Tibial nerve (tissue), 4 donors: ENCODE measurements around the gene KDM2A. TPM values are rescaled to one million over a fixed set of nuclear protein-coding genes. Genes with fewer than 3 reads are reported as not detected.

Experiments
- DNase-seq, 2 donors: peaks; one replicate each; pipeline ENCODE4 v3.0.0-alpha.2; 2019; ENCODE audit warnings: low spot score in 2 of 2
- H3K27ac ChIP-seq, 4 donors: fragments of 200-600 bp; sonication (generic) in 3 of 4; one replicate each; pipeline ENCODE4 v1.5.1; 2017 to 2019; ENCODE audit warnings: mild to moderate bottlenecking in 1 of 4
- H3K27me3 ChIP-seq, 2 donors: fragments of 200-600 bp; sonication (generic) in 1 of 2; one replicate each; pipeline versions ENCODE4 v1.5.1 to v1.6.0; 2017 to 2019
- H3K36me3 ChIP-seq, 3 donors: fragments of 200-600 bp; sonication (generic); one replicate each; pipeline ENCODE4 v1.5.1; 2018 to 2019
- H3K4me1 ChIP-seq, 4 donors: fragments of 200-600 bp; sonication (generic) in 3 of 4; one replicate each; pipeline ENCODE4 v1.5.1; 2017 to 2019
- H3K4me3 ChIP-seq, 4 donors: fragments of 200-600 bp; sonication (generic) in 3 of 4; one replicate each; pipeline ENCODE4 v1.5.1; 2017 to 2019; ENCODE audit warnings: mild to moderate bottlenecking in 1 of 4, moderate library complexity in 1 of 4
- H3K9me3 ChIP-seq, 4 donors: fragments of 200-600 bp; sonication (generic) in 3 of 4; one replicate each; pipeline ENCODE4 v1.5.1; 2017 to 2019
- EP300 ChIP-seq, 2 donors: sonication (generic); formaldehyde crosslinking; IDR thresholded peaks; one replicate each; pipeline ENCODE4 v1.6.1; 2017; ENCODE audit warnings: antibody characterized with exemption in 2 of 2, mild to moderate bottlenecking in 1 of 2
- POLR2A ChIP-seq, 2 donors: fragments of 450-650 bp; IDR thresholded peaks; one replicate each; pipeline ENCODE4 v1.6.1; 2017; ENCODE audit warnings: antibody characterized with exemption in 2 of 2, mild to moderate bottlenecking in 2 of 2, moderate library complexity in 2 of 2
- WGBS, 2 donors: methylation state at CpG; one replicate each; pipeline ENCODE4 v1.1.5; 2018; 5-methylcytosine and 5-hydroxymethylcytosine counted together
- total RNA-seq, 4 donors: library from RNA; depleted of rRNA; stranded (reverse); fragments of >200 nt; gene quantifications; one replicate each; pipeline ENCODE4 v1.1.0, GENCODE V29; 2016
- TF ChIP-seq, protein P1 (sequence below), 5 experiments: fragments of 200-600 bp in 3 of 5; fragments of 450-650 bp in 2 of 5; sonication (generic) in 3 of 5; IDR thresholded peaks; one replicate each; pipeline ENCODE4 v1.5.1; 2016 to 2019; ENCODE audit warnings: antibody characterized with exemption in 5 of 5, mild to moderate bottlenecking in 3 of 5, moderate library complexity in 2 of 5

The KDM2A gene
- total RNA-seq, 4 donors from 2014 or later = 40.9 to 106 (median 67.4) TPM

- Histone ChIP-seq H3K9me3 (no peaks in the 10 kb centered on the region), H3K4me3 (peak overlapping the region in 1 of 4 donors; percentile 31), H3K27me3 (no peaks in the 10 kb centered on the region), H3K4me1 (peaks cover 5 to 74% (median 56%) of the 10 kb centered on the region in 4 donors), H3K27ac (peak overlapping the region; percentile 77 to 89 (median 84)), H3K36me3 (peaks cover 0 to 4% (median 0%) of the 10 kb centered on the region in 3 donors)
- no peak for TF ChIP-seq EP300 (IDR thresholded peaks at IDR 0.05)
- TF ChIP-seq, protein P1, sequence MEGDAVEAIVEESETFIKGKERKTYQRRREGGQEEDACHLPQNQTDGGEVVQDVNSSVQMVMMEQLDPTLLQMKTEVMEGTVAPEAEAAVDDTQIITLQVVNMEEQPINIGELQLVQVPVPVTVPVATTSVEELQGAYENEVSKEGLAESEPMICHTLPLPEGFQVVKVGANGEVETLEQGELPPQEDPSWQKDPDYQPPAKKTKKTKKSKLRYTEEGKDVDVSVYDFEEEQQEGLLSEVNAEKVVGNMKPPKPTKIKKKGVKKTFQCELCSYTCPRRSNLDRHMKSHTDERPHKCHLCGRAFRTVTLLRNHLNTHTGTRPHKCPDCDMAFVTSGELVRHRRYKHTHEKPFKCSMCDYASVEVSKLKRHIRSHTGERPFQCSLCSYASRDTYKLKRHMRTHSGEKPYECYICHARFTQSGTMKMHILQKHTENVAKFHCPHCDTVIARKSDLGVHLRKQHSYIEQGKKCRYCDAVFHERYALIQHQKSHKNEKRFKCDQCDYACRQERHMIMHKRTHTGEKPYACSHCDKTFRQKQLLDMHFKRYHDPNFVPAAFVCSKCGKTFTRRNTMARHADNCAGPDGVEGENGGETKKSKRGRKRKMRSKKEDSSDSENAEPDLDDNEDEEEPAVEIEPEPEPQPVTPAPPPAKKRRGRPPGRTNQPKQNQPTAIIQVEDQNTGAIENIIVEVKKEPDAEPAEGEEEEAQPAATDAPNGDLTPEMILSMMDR (IDR thresholded peaks at IDR 0.05) = peak; percentile 69 to 98 (median 87)
- WGBS, 2 donors = 11 to 23% methylated on average over 29 to 54 of the region's 54 CpGs
- peak; percentile 59 to 69 for DNase-seq
These were observed 146.8 kb downstream of the KDM2A start for GRCh38 chr11:67265633-67266448.

DNA sequence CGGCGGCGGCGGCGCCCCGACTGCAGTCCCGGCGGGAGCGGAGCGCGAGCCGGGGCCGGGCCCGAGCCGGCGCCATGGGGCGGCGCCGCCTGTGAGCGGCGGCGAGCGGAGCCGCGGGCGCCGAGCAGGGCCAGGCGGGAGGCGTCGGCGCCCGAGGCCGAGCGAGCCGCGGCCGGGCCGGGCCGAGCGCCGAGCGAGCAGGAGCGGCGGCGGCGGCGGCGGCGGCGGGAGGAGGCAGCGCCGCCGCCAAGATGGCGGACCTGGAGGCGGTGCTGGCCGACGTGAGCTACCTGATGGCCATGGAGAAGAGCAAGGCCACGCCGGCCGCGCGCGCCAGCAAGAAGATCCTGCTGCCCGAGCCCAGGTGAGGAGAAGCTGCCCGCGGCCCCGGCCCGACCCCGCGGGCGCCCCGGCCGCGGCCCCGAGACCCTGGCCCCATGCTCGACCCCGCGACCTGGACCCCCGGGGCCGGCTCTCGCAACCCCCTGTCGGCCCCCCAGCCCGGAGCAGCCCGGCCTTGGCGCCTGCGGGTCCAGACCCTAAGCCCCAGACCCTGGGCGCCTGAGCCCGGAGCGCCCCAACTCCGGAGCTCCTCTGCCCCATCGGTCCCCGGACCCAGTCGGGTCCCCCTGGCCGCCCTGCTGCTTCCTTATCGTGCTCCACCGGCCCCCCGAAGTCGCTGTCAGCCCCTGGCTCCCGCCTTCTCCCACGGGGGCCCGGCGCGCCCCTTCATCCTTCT lies 147.6 kb downstream of the KDM2A start, which contains the start of gene GRK2:
Gene GRK2, plus strand, starts transcription at position 25 of the 739 bp plus-strand sequence. Its CDS starts 227 bp downstream, at position 252.
- H3K4me3 ChIP-seq = peak within 1 kb of the TSS; percentile 76 to 99 (median 93)
- peak within 1 kb of the TSS; percentile 85 to 98 (median 94) for H3K27ac ChIP-seq
- DNase-seq = no peak
- H3K4me1 ChIP-seq = peaks cover 5 to 74% (median 59%) of the 10 kb centered on the region in 4 donors
- H3K9me3 ChIP-seq = no peaks in the 10 kb centered on the region
- no peaks in the 10 kb centered on the region for H3K27me3 ChIP-seq
- H3K36me3 ChIP-seq = peaks cover 0 to 4% (median 0%) of the 10 kb centered on the region in 3 donors
- 1 to 2% methylated on average over 14 to 43 of the region's 103 CpGs for WGBS, 2 donors
- TF ChIP-seq, protein P1 (IDR thresholded peaks at IDR 0.05) = no peak
- TF ChIP-seq POLR2A (IDR thresholded peaks at IDR 0.05) = no peak
- TF ChIP-seq EP300 (IDR thresholded peaks at IDR 0.05) = no peak

DNA sequence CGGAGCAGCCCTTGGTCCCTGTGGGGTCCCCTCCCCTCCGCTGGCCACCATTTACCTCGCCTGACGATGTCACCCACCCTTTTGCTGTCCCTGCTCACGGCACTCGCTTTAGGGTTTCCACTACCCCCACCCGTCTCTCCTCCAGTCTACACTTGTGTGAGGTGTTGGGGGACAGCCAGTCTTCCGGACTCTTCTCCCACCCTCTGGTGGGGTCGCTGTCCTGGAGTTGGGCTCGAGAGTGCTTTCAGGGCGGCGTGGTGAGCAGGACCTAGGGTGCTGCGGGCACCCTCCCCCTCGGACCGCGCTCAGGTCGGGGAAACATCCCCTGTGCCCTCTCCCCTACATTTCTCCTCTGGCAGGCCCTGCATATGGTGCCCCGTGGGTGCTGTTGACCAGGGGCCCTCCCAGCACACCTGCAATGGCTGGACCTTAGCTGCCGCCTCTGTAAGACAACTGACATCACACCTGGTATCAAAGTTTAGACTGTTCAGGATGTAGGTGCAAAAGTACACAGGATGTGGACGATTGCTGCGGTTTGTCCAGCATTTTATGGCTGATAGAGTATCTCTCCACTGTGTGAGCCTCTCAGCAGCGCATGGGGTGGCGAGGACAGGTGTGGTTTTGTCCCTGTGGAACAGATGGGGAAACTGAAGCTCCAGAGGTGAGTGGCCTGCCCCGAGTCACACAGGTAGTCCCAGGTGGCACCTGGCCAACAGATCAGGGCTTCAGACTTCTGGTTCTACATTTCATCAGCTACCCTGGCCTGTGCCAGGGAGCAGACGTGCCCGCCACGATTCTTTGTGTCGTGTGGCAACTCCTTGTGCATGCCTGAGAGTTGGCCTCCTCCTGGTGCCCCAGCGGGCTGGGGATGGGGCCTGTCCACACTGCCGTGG lies 148.4 kb downstream of the KDM2A start:
- H3K4me3 ChIP-seq = peak overlapping the region; percentile 76 to 99 (median 93)
- TF ChIP-seq POLR2A (IDR thresholded peaks at IDR 0.05) (no peak), EP300 (IDR thresholded peaks at IDR 0.05) (no peak)
- TF ChIP-seq, protein P1 (IDR thresholded peaks at IDR 0.05) = no peak
- WGBS, 2 donors = 17 to 18% methylated on average over 28 to 30 of the region's 30 CpGs
- H3K9me3 ChIP-seq = no peaks in the 10 kb centered on the region
- H3K4me1 ChIP-seq = peaks cover 5 to 74% (median 59%) of the 10 kb centered on the region in 4 donors
- DNase-seq = no peak
- peak overlapping the region; percentile 83 to 98 (median 94) for H3K27ac ChIP-seq
- no peaks in the 10 kb centered on the region for H3K27me3 ChIP-seq
- peaks cover 0 to 8% (median 4%) of the 10 kb centered on the region in 3 donors for H3K36me3 ChIP-seq

GRCh38 chr11:67268081-67268961 lies 149.3 kb downstream of the KDM2A start:
- DNase-seq = no peak
- H3K36me3 ChIP-seq = peaks cover 0 to 10% (median 4%) of the 10 kb centered on the region in 3 donors
- peak overlapping the region in 3 of 4 donors; percentile 92 to 98 (median 96) for H3K27ac ChIP-seq
- peak overlapping the region; percentile 76 to 99 (median 93) for H3K4me3 ChIP-seq
- peaks cover 5 to 74% (median 61%) of the 10 kb centered on the region in 4 donors for H3K4me1 ChIP-seq
- WGBS, 2 donors = 46 to 54% methylated on average over 21 of the region's 21 CpGs
- no peaks in the 10 kb centered on the region for H3K27me3 ChIP-seq
- H3K9me3 ChIP-seq = no peaks in the 10 kb centered on the region
- no peak for TF ChIP-seq EP300 (IDR thresholded peaks at IDR 0.05)
- TF ChIP-seq POLR2A (IDR thresholded peaks at IDR 0.05) = no peak
- TF ChIP-seq, protein P1 (IDR thresholded peaks at IDR 0.05) = no peak
